ENCODE results near the gene SAE1. TPM values are rescaled to one million over a fixed set of nuclear protein-coding genes. Genes with fewer than 3 reads are reported as not detected.
A peak's percentile ranks its signal among the peaks of the same experiment; 100 is the strongest.

Gene SAE1
- polyA plus RNA-seq, 3 donors, result 88.7 to 137 (median 127) TPM

DNA sequence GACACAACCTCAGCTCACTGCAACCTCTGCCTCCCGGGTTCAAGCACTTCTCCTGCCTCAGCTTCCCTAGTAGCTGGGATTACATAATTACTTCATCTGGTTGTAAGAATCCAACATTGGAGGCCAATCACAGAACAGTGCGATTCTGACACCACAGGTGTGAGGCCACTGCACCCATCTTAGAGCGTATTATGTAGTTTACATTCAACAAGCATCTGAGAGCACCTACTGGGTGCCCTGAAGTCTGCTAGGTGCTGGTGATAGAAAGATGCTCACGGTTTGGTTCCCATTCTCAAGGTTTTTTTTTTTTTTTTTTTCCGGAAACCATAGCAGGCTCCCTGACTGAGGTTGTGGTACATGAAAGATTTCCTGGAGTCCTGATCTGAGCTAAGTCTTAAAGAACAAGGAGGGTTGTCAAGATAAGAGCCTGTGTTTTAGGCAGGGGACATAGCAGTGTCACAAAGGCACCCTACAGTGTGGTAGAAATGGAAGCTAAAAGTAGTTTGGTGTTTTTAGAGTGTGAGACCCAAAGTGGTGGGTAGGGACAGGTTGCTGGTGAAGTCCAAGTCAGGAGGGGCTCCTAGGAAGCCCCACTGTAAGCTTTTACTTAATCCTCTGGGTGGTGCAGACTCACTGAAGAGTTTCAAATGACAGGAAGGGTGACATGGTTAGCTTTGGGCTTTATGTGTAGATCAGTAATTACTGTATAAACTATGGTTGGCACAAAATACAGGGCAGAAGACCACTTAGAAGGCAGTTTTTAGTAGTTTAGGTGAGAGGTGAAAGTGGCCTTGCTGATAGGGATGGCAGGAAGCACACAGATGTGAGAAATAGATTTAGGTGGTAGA is 15.2 kb downstream of the SAE1 start:
- DNase-seq (ENCODE audit: extremely low read depth in 1 of 11, low read depth in 9 of 11, low spot score in 4 of 11), result no peak

DNA sequence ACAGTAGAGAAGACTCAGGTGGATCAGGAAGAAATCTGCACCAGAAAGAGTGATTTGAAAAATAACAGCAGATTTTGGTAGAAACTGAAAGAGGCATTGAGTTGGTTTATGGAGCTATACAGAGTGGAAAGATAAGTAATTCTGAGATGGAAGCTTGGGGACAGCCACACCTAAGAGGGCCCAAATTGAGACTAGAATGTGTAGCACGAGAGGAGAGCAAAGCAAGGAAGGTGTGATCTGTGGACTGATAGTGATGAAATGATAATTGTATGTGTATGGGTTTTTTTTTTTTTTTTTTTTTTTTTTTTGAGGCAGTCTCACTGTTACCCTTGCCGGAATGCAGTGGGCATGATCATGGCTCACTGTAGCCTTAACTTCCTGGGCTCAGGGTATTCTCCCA is 16.3 kb downstream of the SAE1 start:
- no peak for DNase-seq (ENCODE audit: extremely low read depth in 1 of 11, low read depth in 9 of 11, low spot score in 4 of 11)

DNA sequence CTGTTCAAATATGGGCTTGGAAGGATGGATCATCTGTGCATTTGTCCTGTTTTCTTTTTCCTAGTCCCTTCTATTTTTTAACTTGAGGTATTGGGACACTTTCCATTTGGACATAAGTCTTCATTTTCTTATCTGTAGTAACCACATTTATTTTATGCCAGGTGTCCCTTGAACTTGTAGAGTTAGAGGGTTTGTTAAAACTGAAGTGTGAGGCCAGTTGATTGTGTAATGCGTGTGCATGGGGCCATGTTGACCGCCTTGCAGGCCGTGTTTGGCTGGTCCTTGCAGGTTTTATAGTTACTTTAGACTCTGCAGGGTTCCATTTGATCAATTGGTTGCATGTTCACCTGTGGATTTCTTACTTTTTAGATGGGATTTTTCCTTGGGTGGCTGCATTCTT is 21.0 kb downstream of the SAE1 start:
- DNase-seq (ENCODE audit: extremely low read depth in 1 of 11, low read depth in 9 of 11, low spot score in 4 of 11), result no peak

DNA sequence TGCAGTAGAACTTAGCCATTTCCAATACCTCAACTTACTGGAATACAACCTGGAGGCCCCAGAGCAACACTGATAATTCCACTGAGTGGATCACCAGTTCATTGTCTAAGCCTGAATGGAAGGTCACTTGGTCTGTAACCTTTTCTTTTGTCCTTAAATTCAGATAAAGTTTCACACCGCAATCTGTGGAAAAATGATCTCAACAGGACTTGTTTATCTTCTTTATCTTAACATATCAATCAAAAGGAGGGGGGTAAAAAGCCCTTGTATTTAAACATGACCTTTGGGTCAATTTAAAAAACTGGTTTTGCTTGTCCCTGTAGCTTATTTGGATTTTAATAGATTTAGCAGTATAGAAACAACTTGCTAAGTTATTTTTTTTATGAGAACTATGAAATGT is 21.6 kb downstream of the SAE1 start:
- no peak for DNase-seq (ENCODE audit: extremely low read depth in 1 of 11, low read depth in 9 of 11, low spot score in 4 of 11)

DNA sequence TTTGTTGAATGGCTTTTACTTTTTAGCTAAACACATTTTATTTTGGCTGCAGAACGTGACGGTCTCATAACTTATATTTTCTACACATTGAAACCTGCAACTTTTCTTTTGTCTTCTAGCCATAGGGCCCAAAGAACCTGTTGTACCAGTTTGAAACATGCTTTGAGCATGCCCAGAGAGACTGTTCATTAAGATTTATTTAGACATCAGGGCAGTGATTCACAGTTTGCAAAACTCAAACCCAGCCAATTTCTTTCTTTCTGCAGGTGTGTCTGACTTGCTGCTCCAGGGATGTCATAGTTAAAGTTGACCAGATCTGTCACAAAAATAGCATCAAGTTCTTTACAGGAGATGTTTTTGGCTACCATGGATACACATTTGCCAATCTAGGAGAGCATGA is 22.0 kb downstream of the SAE1 start:
- no peak for DNase-seq (ENCODE audit: extremely low read depth in 1 of 11, low read depth in 9 of 11, low spot score in 4 of 11)

DNA sequence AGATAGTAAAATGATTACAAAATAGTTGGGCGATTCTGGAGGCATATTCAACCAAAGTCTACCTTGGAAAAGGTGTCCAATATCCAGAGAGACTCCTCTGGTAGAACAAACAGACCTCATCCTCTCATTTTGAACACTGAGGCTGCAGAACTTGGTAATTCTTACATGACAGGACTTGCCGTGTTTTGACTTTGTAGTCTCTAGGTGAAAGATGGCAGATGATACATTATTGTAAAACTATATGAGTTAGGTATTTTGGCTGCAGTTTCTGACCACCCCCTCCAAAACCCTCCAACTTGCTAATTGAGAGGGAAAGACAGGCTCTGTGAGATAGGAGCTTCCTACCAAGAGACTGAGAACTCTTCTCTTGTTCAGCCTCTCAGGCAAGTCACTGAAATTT is 22.6 kb downstream of the SAE1 start:
- no peak for DNase-seq (ENCODE audit: extremely low read depth in 1 of 11, low read depth in 9 of 11, low spot score in 4 of 11)

DNA sequence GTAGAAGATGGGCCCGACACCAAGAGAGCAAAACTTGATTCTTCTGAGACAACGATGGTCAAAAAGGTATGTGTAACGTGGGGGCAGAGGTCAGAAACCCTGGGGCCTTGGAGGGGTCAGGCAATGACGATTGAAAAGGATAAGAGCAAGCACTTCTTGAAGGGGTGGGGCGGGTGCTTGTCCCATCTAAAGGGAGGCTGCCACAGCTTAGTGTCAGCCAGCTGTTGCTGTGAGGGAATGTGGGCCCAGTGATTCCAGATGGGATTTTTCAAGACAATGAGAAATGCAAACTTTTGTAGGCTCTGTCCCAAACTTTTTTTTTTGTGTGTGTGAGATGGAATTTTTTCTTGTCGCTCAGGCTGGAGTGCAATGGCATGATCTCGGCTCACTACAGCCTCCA is 24.5 kb downstream of the SAE1 start:
- peak in 3 of 11 donors; percentile 63 to 74 (median 70) for DNase-seq (ENCODE audit: extremely low read depth in 1 of 11, low read depth in 9 of 11, low spot score in 4 of 11)

DNA sequence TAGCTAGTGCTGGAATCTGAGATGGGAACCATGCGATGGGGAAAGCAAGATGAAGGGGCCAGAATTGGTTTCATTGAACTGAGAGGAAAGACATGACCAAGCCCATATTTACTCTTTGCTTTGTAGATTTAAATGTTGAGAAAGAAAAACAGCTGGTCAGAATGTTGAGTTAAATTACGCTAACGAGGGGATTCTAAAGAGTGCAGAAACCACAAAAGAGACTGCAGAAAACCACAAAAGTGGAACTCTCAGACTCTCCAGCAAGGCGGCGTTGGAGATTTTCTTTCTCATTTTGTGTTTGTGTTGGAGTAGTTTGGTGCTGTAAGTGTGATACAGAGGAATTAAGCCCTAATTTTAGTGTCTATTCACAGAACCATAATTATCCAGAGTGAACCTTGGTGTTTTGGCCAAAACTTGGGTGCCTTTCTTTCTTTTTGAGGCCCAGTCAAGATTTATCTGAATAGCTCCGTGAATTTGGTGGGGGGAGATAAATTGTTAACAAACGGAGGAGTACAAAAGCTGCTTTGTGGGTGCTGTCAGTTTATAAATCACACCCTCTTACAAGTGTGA is 26.3 kb downstream of the SAE1 start:
- DNase-seq (ENCODE audit: extremely low read depth in 1 of 11, low read depth in 9 of 11, low spot score in 4 of 11), result no peak

DNA sequence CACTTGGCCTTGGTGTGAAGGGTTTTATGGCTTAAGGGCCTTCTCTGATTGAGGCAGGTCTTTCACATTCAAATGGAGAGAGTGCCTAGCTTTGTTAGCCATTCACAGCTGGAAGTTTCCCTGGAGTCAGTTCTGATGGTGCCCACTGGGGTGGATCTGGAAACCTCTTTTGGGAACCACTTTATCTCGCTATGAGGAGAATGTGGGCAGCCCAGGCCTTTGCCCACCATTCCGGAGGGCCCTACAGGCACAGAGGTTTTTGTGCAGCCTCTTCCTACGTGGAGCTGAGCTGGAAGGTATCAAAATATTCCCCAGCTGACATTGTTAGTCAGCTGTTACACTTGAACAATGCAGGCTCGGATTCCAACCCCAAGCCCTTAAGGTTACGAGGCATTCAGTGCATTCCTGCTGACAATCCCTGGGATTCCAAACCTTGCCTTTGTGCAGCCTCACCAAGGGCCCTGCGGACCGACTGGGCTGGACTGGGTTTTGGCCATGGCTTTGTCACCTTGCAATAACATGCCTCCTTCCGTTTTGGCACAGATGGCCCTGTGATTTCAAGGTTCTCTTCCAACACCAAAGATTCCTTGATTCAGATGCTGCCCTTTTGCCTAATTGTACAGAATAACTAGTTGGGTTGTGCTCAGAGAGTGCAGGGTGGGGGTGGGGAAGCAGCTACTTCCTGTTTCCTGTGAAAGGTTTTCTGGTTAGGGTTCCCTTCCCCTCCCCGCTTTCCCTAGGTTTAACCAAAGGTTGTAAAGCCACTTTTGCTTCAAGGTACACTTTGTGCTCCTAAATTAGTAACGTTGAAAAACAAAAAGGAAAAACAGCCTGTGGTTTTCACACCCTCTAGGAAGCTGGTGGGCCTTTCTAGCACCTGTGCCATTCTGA is 27.0 kb downstream of the SAE1 start:
- DNase-seq (ENCODE audit: extremely low read depth in 1 of 11, low read depth in 9 of 11, low spot score in 4 of 11), result no peak

DNA sequence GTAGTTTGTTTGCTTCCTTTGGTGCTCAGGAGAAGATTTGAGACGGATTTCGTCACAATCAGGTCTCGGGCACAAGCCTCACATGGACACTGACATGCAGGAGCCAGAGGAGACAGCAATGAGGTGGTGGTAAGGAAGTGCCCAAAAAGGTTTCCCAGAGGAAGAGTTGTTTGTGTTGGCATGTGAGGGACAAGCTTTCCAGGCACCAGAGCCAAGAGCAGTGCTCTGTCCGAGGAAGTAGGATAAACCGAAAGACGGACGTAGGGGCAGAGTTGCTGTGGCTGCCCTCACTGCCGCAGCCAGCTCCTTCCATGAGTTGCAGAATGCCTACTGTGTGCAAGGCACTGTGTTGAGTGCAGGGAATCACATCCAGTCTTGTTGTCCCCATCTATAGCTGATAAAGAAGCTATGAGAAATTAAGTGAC is 27.7 kb downstream of the SAE1 start:
- DNase-seq (ENCODE audit: extremely low read depth in 1 of 11, low read depth in 9 of 11, low spot score in 4 of 11), result no peak

DNA sequence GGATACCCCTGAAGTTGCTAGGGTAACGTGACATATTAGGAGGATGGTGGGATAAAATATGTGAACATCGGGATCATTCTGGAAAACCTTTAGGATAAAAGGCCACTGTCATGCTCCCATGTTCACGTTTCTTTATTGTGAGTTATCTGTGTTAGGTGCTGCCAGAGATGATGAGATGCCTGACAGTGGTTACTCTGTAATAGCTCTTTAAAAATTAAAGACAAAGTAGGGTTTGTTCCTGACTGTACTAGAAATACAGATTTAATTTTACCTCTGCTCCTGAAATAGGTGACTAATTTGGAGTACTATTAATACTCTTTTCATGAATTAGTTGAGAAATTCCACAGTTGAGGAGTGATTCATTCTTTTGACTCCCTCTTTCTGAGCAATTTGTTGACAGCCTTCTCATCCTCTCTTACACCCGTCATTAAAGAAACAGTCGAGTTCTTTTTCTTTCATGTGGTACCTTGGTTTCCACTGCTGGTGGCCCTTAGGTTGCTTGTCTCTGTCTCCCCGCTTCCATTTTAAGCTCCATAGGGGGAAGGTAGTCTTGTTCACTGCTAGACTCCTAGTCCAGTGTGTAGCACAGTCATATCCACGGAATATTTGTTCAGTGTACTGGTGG is 28.4 kb downstream of the SAE1 start:
- no peak for DNase-seq (ENCODE audit: extremely low read depth in 1 of 11, low read depth in 9 of 11, low spot score in 4 of 11)

DNA sequence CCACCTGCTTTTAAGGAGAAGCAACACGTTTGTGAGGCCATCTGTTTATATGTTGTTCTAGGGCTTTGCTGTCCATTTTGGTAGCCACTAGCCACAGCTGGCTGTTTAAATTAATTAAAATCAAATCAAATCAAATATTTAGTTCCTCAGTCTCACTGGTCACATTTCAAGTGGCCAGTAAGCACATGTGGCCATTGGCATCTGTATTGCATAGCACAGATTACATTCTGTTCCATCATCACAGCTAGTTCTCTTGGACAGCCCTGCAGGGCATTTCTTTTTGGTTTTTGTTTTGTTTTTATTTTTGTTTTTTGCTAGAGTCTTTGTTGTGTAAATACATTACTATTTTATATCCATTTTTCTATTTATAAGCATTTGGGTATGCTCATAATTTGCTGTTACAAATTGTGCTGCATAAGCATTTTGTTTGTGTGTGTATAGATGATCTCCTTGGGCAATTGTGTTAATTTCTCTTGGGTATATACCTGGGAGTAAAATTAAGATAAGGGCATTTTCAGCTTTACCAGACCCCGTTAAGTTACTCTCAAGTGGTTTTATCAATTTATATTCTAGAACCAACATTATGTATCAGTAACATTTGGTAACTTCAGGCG is 31.3 kb downstream of the SAE1 start:
- DNase-seq (ENCODE audit: extremely low read depth in 1 of 11, low read depth in 9 of 11, low spot score in 4 of 11), result no peak

DNA sequence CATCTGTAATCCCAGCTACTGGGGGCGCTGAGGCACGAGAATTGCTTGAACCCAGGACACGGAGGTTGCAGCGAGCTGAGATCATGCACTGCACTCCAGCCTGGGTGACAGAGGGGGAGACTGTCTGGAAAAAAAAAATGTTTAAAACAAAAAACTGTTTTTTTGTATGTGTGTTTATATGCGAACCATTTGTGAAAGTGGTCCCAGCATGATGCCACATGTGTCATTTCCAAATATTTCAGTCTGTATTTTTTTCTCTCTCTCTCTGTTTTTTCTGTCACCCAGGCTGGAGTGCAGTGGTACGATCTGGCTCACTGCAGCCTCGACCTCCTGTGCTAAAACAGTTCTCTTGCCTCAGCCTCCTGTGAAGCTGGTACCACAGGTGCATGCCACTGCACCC is 37.4 kb downstream of the SAE1 start:
- no peak for DNase-seq (ENCODE audit: extremely low read depth in 1 of 11, low read depth in 9 of 11, low spot score in 4 of 11)

DNA sequence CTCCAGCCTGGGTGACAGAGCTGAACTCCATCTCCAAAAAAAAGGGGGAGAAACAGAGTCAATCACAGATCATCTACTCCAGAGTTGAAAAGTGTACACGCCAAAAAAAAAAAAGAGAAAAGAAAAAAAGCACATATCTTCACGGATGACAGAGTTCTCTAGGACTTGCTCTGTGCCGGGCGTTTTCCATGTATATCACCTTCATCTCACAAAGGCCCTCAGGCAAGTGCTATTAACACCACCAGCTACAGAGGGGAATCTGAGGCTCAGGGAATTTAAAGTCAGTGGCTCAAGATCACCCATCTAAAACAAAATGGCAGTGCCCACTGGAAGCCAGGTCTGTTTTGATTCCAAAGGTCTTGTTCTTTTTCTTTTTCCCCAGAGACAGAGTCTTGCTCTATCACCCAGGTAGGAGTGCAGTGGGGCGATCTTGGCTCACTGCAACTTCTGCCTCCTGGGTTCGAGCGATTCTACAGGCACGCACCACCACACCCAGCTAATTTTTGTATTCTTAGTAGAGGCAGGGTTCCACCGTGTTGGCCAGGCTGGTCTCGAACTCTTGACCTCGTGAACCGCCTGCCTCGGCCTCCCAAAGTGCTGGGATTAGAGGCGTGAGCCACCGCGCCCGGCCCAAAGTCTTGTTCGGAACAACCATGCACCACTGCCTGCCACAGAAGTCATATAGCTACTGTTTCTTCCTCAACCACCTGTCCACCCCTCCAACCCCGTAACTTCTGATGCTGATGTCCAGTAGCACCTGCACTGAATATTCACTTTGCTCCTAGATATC is 42.2 kb downstream of the SAE1 start:
- DNase-seq (ENCODE audit: extremely low read depth in 1 of 11, low read depth in 9 of 11, low spot score in 4 of 11), result no peak

DNA sequence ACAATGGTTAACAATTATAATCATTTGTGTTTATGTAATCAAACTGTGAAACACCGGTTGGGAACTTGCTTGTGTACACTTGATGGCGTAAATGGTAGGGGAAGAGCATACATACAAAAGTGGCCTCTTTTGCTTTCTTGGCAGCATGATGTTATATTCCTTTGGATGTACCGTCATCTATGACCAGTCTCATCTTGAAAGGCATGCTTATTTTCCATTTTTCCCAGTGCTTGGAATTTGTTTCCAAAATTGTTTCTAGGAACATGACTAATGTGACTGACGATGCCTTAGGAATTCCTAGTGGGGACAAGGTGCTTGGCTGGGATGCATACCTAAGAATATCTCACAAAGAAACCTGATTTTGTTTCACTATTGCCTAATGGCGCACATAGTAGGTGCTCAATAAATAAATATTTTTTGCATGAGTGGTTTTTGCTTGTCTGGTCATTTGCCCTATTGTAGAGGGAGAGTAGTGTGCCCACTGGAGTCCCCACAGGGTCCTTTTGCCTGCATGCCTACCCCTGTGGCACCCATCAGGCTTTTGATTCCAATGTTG is 45.5 kb downstream of the SAE1 start:
- no peak for DNase-seq (ENCODE audit: extremely low read depth in 1 of 11, low read depth in 9 of 11, low spot score in 4 of 11)

DNA sequence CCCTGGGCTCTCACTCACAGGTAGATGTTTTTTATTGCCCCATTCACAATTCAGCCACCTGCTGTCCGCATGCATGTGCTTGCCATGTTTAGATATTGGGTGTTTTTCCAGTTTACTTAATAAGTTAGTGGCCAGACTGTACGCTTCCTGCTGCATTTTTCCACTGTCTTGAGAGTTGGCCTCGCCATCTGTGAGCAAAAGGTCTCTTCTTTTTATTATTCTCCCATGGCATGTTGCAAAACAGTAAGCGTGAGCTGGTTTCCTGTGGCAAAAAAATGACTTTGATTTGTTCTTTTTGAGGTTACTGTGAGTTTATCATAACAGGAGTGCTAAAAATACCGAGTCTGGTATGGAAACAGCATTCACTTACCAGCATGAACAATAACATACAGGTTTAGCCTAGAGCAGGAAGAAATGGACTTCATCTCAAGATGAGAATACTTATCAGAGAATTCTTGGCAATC is 46.0 kb downstream of the SAE1 start:
- no peak for DNase-seq (ENCODE audit: extremely low read depth in 1 of 11, low read depth in 9 of 11, low spot score in 4 of 11)

DNA sequence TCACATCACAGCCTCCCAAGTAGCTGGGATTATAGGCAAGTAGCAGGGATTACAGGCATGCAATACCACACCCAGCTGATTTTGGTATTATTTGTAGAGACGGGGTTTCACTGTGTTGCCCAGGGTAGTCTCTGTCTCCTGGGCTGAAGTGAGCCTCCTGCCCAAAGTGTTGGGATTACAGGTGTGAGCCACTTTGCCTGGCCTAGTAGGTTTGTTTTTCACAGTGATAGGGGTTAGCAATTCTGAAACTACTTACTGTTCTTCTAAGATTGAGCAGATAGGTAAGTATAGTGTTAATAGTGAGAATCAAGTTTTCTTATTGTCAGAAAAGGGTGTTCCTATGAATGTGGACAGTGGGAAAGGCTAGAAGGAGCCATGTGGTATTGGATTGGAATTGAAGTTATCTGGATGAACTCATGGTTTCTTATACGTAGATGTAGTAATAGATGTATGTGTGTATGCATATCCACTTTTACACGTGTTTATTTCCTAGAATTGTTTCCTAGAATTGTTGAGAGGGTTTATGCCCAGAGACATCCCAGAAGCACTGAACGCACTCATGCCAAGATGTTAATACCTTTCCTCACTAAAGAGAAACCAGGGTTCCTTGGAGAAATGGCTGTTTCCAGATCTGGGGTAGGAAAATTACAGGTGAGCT is 49.1 kb downstream of the SAE1 start:
- no peak for DNase-seq (ENCODE audit: extremely low read depth in 1 of 11, low read depth in 9 of 11, low spot score in 4 of 11)
